Activated CD4-positive, alpha-beta T cell treated with anti-CD3 and anti-CD28 coated beads for 48 hours (primary cell): ENCODE data around the gene OSBPL10.
"Not testable (repeated sequence)": the region's sequence is repeated elsewhere in the genome, so short reads cannot be mapped to it uniquely, and the experiment has no call there.

ENCODE experiments used
- DNase-seq: peaks from one replicate; pipeline ENCODE4 v3.0.0-alpha.2; 2020

OSBPL10 gene

GRCh38 chr3:31981206-31982181 lies at the start of gene OSBPL10, which contains the start of gene ZNF860:
Gene OSBPL10, minus strand, starts transcription at chr3:31981262. Its CDS starts 83 bp downstream, at chr3:31981179.
Gene ZNF860, plus strand, starts transcription at chr3:31981750. Its CDS starts 7,330 bp downstream, at chr3:31989080.
- peak; percentile 52 for DNase-seq

- no peak for DNase-seq
These were observed 45.5 kb upstream of the OSBPL10 start for GRCh38 chr3:32026593-32026992.

- DNase-seq: no peak
These were observed 41.9 kb upstream of the OSBPL10 start for GRCh38 chr3:32022947-32023346.

- no peak for DNase-seq
These were observed 40.7 kb upstream of the OSBPL10 start for GRCh38 chr3:32021748-32022147.

- DNase-seq: no peak
These were observed 40.1 kb upstream of the OSBPL10 start for GRCh38 chr3:32021155-32021554.

GRCh38 chr3:32018757-32019564 lies 37.9 kb upstream of the OSBPL10 start:
- no peak for DNase-seq

GRCh38 chr3:32017286-32017685 lies 36.2 kb upstream of the OSBPL10 start:
- DNase-seq: no peak

- not testable (repeated sequence) for DNase-seq
These were observed 34.6 kb upstream of the OSBPL10 start for GRCh38 chr3:32015638-32016037.

GRCh38 chr3:32010699-32011098 lies 29.6 kb upstream of the OSBPL10 start:
- DNase-seq: peak; percentile 35

- DNase-seq: no peak
These were observed 28.9 kb upstream of the OSBPL10 start for GRCh38 chr3:32009957-32010356.

- no peak for DNase-seq
These were observed 28.0 kb upstream of the OSBPL10 start for GRCh38 chr3:32009101-32009500.

GRCh38 chr3:32004113-32004765 lies 23.2 kb upstream of the OSBPL10 start:
- DNase-seq: no peak

GRCh38 chr3:32003380-32003779 lies 22.3 kb upstream of the OSBPL10 start:
- DNase-seq: no peak

- DNase-seq: no peak
These were observed 21.7 kb upstream of the OSBPL10 start for GRCh38 chr3:32002561-32003368.

GRCh38 chr3:32000877-32001276 lies 19.8 kb upstream of the OSBPL10 start:
- DNase-seq: no peak

GRCh38 chr3:31999907-32000439 lies 18.9 kb upstream of the OSBPL10 start:
- no peak for DNase-seq

- DNase-seq: no peak
These were observed 16.4 kb upstream of the OSBPL10 start for GRCh38 chr3:31997500-31997899.

GRCh38 chr3:31996195-31996594 lies 15.1 kb upstream of the OSBPL10 start:
- no peak for DNase-seq

- not testable (repeated sequence) for DNase-seq
These were observed 14.0 kb upstream of the OSBPL10 start for GRCh38 chr3:31995026-31995425.

GRCh38 chr3:31993843-31994242 lies 12.8 kb upstream of the OSBPL10 start:
- no peak for DNase-seq

GRCh38 chr3:31992995-31993394 lies 11.9 kb upstream of the OSBPL10 start:
- not testable (repeated sequence) for DNase-seq

GRCh38 chr3:31988271-31988670 lies 7.2 kb upstream of the OSBPL10 start:
- DNase-seq: no peak
